Loucy (cell line): Measurements from ENCODE around the gene C15orf40.

Experiments used
- H2AFZ ChIP-seq: fragments of 200-600 bp; sonication (generic); 2 replicates; pipeline ENCODE4 v1.6.0; 2016; ENCODE audit warnings: antibody characterized with exemption, mild to moderate bottlenecking, low read length, moderate library complexity
- H3F3A ChIP-seq: fragments of 200-600 bp; 2 replicates; pipeline ENCODE4 v1.6.0; 2016; ENCODE audit warnings: antibody characterized with exemption, low read depth, mild to moderate bottlenecking
- H3K27me3 ChIP-seq: fragments of 200-600 bp; sonication (generic); 2 replicates; pipeline ENCODE4 v1.6.1; 2014; ENCODE audit warnings: low read length, mild to moderate bottlenecking; ENCODE audit not compliant: insufficient read depth, poor library complexity, severe bottlenecking
- H3K36me3 ChIP-seq: fragments of 200-600 bp; sonication (generic); 2 replicates; pipeline ENCODE4 v1.6.1; 2016; ENCODE audit warnings: low read length; ENCODE audit not compliant: insufficient read depth
- H3K4me1 ChIP-seq: fragments of 200-600 bp; sonication (generic); 2 replicates; pipeline ENCODE4 v1.5.1; 2014; ENCODE audit warnings: low read length, mild to moderate bottlenecking; ENCODE audit not compliant: insufficient read depth, poor library complexity, severe bottlenecking
- H3K4me2 ChIP-seq: fragments of 200-600 bp; sonication (generic); 2 replicates; pipeline ENCODE4 v1.6.0; 2014; ENCODE audit warnings: antibody characterized with exemption, low read length, low read depth, mild to moderate bottlenecking; ENCODE audit not compliant: poor library complexity, severe bottlenecking
- H3K4me3 ChIP-seq: fragments of 200-600 bp; sonication (generic); 2 replicates; pipeline ENCODE4 v1.5.1; 2014; ENCODE audit warnings: low read length, mild to moderate bottlenecking, mixed read lengths; ENCODE audit not compliant: poor library complexity, severe bottlenecking
- H3K79me2 ChIP-seq: fragments of 200-600 bp; sonication (generic); 2 replicates; pipeline ENCODE4 v1.6.1; 2014; ENCODE audit warnings: low read length; ENCODE audit not compliant: insufficient read depth
- H3K9ac ChIP-seq: fragments of 200-600 bp; sonication (generic); 2 replicates; pipeline ENCODE4 v1.6.0; 2014; ENCODE audit warnings: mild to moderate bottlenecking, low read depth, low read length, moderate library complexity; ENCODE audit not compliant: poor library complexity, severe bottlenecking
- H3K9me2 ChIP-seq: fragments of 200-600 bp; sonication (generic); replicated peaks from 2 replicates; pipeline ENCODE4 v1.6.1; 2016; ENCODE audit warnings: low read depth, low read length, mixed read lengths
- H3K9me3 ChIP-seq: fragments of 200-600 bp; sonication (generic); 2 replicates; pipeline ENCODE4 v1.6.1; 2014; ENCODE audit warnings: mild to moderate bottlenecking, antibody characterized with exemption, low read length, low read depth; ENCODE audit not compliant: insufficient read depth
- H4K20me1 ChIP-seq: fragments of 200-600 bp; sonication (generic); 2 replicates; pipeline ENCODE4 v1.6.0; 2014; ENCODE audit warnings: antibody characterized with exemption, low read length, mild to moderate bottlenecking; ENCODE audit not compliant: insufficient read depth, poor library complexity, severe bottlenecking
- EZH2phosphoT487 ChIP-seq: fragments of 200-600 bp; IDR thresholded peaks from 2 replicates; pipeline ENCODE4 v1.6.1; 2018; ENCODE audit warnings: antibody characterized with exemption, mild to moderate bottlenecking, moderate library complexity, borderline replicate concordance
- TF ChIP-seq, protein P1 (sequence below): fragments of 200-600 bp; sonication (generic); conservative IDR thresholded peaks from 2 replicates; pipeline ENCODE4 v1.5.1; 2014; ENCODE audit warnings: mild to moderate bottlenecking, antibody characterized with exemption, low read length

The C15orf40 gene

DNA sequence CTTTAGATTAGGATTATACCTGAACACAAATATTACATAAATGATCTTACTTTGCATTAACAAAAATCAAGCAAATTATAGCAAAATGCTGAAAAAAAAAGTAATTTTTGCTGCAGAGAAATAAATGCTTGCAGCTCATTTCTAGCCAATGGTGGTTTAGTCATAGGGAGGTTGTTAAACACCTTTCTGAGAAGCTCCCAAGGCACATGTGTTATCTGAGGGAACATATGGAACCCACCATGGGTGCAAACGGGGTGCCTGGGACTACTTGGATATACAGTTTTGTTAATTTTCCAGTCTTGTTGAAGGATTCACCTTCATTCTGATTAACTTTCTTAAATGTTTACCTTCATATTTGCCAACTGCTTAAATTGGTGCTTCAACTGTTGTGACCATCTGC is 34.4 kb downstream of the C15orf40 start:
- Histone ChIP-seq H3K79me2 (no peaks in the 10 kb centered on the region), H3K27me3 (no peaks in the 10 kb centered on the region), H3F3A (no peaks in the 10 kb centered on the region), H4K20me1 (no peaks in the 10 kb centered on the region), H3K9me3 (no peaks in the 10 kb centered on the region), H3K9me2 (no peaks in the 10 kb centered on the region), H3K9ac (no peak overlapping the region), H3K36me3 (no peaks in the 10 kb centered on the region), H3K4me1 (no peaks in the 10 kb centered on the region), H3K4me3 (no peak overlapping the region), H2AFZ (no peak overlapping the region), H3K4me2 (no peak overlapping the region)
- no peak for TF ChIP-seq EZH2phosphoT487
- TF ChIP-seq, protein P1, sequence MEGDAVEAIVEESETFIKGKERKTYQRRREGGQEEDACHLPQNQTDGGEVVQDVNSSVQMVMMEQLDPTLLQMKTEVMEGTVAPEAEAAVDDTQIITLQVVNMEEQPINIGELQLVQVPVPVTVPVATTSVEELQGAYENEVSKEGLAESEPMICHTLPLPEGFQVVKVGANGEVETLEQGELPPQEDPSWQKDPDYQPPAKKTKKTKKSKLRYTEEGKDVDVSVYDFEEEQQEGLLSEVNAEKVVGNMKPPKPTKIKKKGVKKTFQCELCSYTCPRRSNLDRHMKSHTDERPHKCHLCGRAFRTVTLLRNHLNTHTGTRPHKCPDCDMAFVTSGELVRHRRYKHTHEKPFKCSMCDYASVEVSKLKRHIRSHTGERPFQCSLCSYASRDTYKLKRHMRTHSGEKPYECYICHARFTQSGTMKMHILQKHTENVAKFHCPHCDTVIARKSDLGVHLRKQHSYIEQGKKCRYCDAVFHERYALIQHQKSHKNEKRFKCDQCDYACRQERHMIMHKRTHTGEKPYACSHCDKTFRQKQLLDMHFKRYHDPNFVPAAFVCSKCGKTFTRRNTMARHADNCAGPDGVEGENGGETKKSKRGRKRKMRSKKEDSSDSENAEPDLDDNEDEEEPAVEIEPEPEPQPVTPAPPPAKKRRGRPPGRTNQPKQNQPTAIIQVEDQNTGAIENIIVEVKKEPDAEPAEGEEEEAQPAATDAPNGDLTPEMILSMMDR = no peak

DNA sequence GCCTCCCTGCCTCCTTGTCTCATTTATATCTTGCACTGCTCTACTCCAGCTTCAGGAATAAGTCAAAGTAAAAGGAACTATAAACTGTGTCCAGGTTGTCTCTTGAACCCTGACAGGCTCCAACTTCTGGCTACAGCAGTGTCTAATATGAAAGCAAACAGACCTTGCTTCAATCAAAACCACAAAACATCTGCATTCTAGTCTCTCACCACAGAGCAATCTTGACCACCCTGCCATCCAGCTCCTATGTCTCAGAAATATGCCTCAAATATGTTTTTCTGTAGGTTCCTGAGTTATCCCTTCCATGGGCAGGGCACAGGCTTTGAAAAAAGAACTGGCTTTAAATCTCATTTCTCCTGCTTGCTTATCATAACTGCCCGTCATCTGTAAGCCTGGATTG is 38.4 kb downstream of the C15orf40 start:
- no peaks in the 10 kb centered on the region for H3K9me3 ChIP-seq
- H3K36me3 ChIP-seq = no peaks in the 10 kb centered on the region
- no peaks in the 10 kb centered on the region for H3K79me2 ChIP-seq
- no peaks in the 10 kb centered on the region for H4K20me1 ChIP-seq
- TF ChIP-seq, protein P1 = no peak
- TF ChIP-seq EZH2phosphoT487 = no peak
- no peaks in the 10 kb centered on the region for H3F3A ChIP-seq
- H3K4me1 ChIP-seq = no peaks in the 10 kb centered on the region
- H3K9ac ChIP-seq = no peak overlapping the region
- no peak overlapping the region for H3K4me2 ChIP-seq
- no peak overlapping the region for H2AFZ ChIP-seq
- H3K4me3 ChIP-seq = no peak overlapping the region
- no peaks in the 10 kb centered on the region for H3K9me2 ChIP-seq
- no peaks in the 10 kb centered on the region for H3K27me3 ChIP-seq

DNA sequence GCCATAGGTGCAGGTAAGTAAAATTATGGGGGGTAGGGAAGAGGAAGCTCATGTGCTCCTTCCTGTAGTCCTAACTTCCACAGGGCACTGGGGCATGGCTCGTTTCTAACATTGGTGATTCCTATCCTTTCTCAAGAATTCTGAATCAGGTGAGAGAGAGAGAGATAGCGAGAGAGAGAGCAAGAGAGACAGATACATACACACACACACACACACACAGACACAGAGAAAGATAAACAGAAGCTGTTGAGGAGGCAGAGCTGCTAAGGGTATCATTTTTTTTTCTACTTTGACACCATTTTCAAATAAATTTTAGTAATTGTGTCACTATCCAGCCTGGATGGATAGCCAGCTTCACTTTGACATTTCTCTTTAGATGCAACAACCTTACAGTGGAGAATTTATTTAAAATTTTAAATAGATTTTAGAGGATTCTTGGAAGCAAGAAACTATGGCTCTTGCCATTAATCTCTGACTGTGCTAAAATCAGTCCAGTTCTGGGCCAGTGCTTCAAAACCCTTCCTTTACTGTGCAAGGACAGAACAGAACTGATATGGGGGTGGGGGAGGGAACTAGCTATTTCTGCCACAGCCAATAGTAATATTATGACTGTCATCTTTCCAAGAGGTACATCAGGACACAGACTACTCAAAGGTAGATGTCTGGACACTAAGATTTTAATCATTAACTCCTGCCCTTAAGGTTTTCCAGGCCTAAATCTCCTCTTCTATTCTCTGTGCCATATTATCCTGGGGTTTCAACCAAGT is 40.0 kb downstream of the C15orf40 start:
- no peak overlapping the region for H3K4me3 ChIP-seq
- no peaks in the 10 kb centered on the region for H3K4me1 ChIP-seq
- H3K36me3 ChIP-seq = no peaks in the 10 kb centered on the region
- no peaks in the 10 kb centered on the region for H3K79me2 ChIP-seq
- no peaks in the 10 kb centered on the region for H3K9me2 ChIP-seq
- no peak overlapping the region for H2AFZ ChIP-seq
- H3K9me3 ChIP-seq = no peaks in the 10 kb centered on the region
- H3F3A ChIP-seq = no peaks in the 10 kb centered on the region
- no peaks in the 10 kb centered on the region for H3K27me3 ChIP-seq
- no peak overlapping the region for H3K4me2 ChIP-seq
- H3K9ac ChIP-seq = no peak overlapping the region
- TF ChIP-seq, protein P1 = no peak
- no peak for TF ChIP-seq EZH2phosphoT487
- no peaks in the 10 kb centered on the region for H4K20me1 ChIP-seq
